Lung (tissue), 12 donors: ENCODE results near the gene WDR87. TPM values are rescaled to one million over a fixed set of nuclear protein-coding genes. Genes with fewer than 3 reads are reported as not detected.

Experiments
- ATAC-seq: fragments of 200-7000 bp; cut with Tn5 transposase; one replicate; pipeline ENCODE4 v1.9.1; 2020; ENCODE audit warnings: moderate number of reproducible peaks; ENCODE audit not compliant: insufficient read depth, low FRiP score
- DNase-seq, 3 donors: peaks; one replicate each; pipeline ENCODE4 v3.0.0-alpha.2; 2013 to 2017
- H3K27ac ChIP-seq, 2 donors: one replicate each; pipeline ENCODE4 v1.5.1; 2013; ENCODE audit warnings: mild to moderate bottlenecking in 2 of 2, moderate library complexity in 2 of 2, control low read depth in 1 of 2, inconsistent platforms in 1 of 2, low read depth in 1 of 2, low read length in 1 of 2
- H3K27me3 ChIP-seq, 3 donors: one replicate each; pipeline ENCODE4 v1.5.1; 2013; ENCODE audit warnings: low read length in 2 of 3; ENCODE audit not compliant: control insufficient read depth in 3 of 3, insufficient read depth in 3 of 3
- H3K36me3 ChIP-seq, 4 donors: one replicate each; pipeline ENCODE4 v1.5.1; 2013; ENCODE audit warnings: low read length in 4 of 4, mild to moderate bottlenecking in 1 of 4, moderate library complexity in 1 of 4; ENCODE audit not compliant: control insufficient read depth in 4 of 4, insufficient read depth in 4 of 4
- H3K4me1 ChIP-seq, 5 donors: one replicate each; pipeline ENCODE4 v1.5.1; 2013; ENCODE audit warnings: low read length in 5 of 5, mild to moderate bottlenecking in 2 of 5, moderate library complexity in 1 of 5; ENCODE audit not compliant: control insufficient read depth in 5 of 5, insufficient read depth in 5 of 5
- H3K4me3 ChIP-seq: one replicate; pipeline ENCODE4 v1.5.1; 2013; ENCODE audit warnings: mild to moderate bottlenecking, control low read depth, moderate library complexity
- H3K9ac ChIP-seq, 2 donors: one replicate each; pipeline ENCODE4 v1.5.1; 2013; ENCODE audit warnings: low read length in 2 of 2, control low read depth in 1 of 2; ENCODE audit not compliant: insufficient read depth in 1 of 2
- H3K9me3 ChIP-seq, 4 donors: one replicate each; pipeline ENCODE4 v1.5.1; 2013; ENCODE audit warnings: low read length in 3 of 4, mild to moderate bottlenecking in 1 of 4, moderate library complexity in 1 of 4; ENCODE audit not compliant: control insufficient read depth in 4 of 4, insufficient read depth in 3 of 4
- CTCF ChIP-seq: IDR thresholded peaks from 2 replicates; pipeline ENCODE4 v1.5.1; 2012; ENCODE audit warnings: mild to moderate bottlenecking; ENCODE audit errors: control extremely low read depth, extremely low read depth
- whole genome bisulfite sequencing, 2 donors: extraction: QIAGEN DNeasy Blood & Tissue Kit; methylation state at CpG; one replicate each; pipeline ENCODE4 v1.1.7; 2013; 5-methylcytosine and 5-hydroxymethylcytosine counted together
- polyA plus RNA-seq, 2 donors: library from polyadenylated mRNA; stranded (reverse); fragments of 200-250 nt; gene quantifications; one replicate each; pipeline ENCODE4 v1.2.1, GENCODE V29; 2013
- total RNA-seq, 2 donors: library from RNA; depleted of rRNA in 1 of 2; stranded (reverse); fragments of >200 nt in 1 of 2; gene quantifications; one replicate each; pipeline ENCODE4 v1.2.1, GENCODE V29; 2014 to 2021
- donor health status: control.
- donor health status: control.
- donor health status: Bipolar disorder and iron deficiency.
- donor health status: healthy.
- donor health status: DM: yes; HTN: yes; CAD: no.

Gene WDR87
- total and polyA plus RNA-seq, 4 donors: not detected

GRCh38 chr19:37906869-37907734 is 708 bp upstream of the WDR87 start, which contains the start of gene SIPA1L3:
SIPA1L3 (plus strand) TSS chr19:37907208; CDS start chr19:38081566, 174,358 bp downstream.
- DNase-seq (peak; percentile 97 to 99 (median 97)), ATAC-seq (peak; percentile 93)
- Histone ChIP-seq H3K9me3 (no peaks in the 10 kb centered on the region), H3K9ac (peak within 1 kb of the TSS; percentile 53 to 75), H3K4me3 (peak within 1 kb of the TSS; percentile 92), H3K27me3 (no peaks in the 10 kb centered on the region), H3K36me3 (no peaks in the 10 kb centered on the region), H3K27ac (peak within 1 kb of the TSS; percentile 61 to 70), H3K4me1 (peaks cover 0 to 12% (median 7%) of the 10 kb centered on the region in 5 donors)
- TF ChIP-seq CTCF: no peak
- 0% methylated on average over 87 to 95 of the region's 95 CpGs for WGBS, 2 donors

GRCh38 chr19:37903096-37903495 is 3.3 kb downstream of the WDR87 start:
- no peak overlapping the region for H3K4me3 ChIP-seq
- no peak overlapping the region for H3K27ac ChIP-seq
- WGBS, 2 donors: 86 to 93% methylated on average over 2 of the region's 2 CpGs
- H3K9me3 ChIP-seq: no peaks in the 10 kb centered on the region
- no peak for DNase-seq
- H3K27me3 ChIP-seq: no peaks in the 10 kb centered on the region
- no peaks in the 10 kb centered on the region for H3K36me3 ChIP-seq
- no peak for ATAC-seq
- H3K4me1 ChIP-seq: peaks cover 0 to 9% (median 5%) of the 10 kb centered on the region in 5 donors
- no peak for TF ChIP-seq CTCF
- no peak overlapping the region for H3K9ac ChIP-seq

GRCh38 chr19:37902668-37903067 is 3.7 kb downstream of the WDR87 start:
- Histone ChIP-seq H3K4me1 (peaks cover 0 to 5% (median 1%) of the 10 kb centered on the region in 5 donors), H3K9me3 (no peaks in the 10 kb centered on the region), H3K36me3 (no peaks in the 10 kb centered on the region), H3K27ac (no peak overlapping the region), H3K4me3 (no peak overlapping the region), H3K9ac (no peak overlapping the region), H3K27me3 (no peaks in the 10 kb centered on the region)
- ATAC-seq (no peak), DNase-seq (peak; percentile 73 to 77 (median 75))
- peak; percentile 85 for TF ChIP-seq CTCF
- 0 to 1% methylated on average over 4 of the region's 4 CpGs for WGBS, 2 donors
